H1 (cell line): ENCODE results near the gene GINS2. TPM values are rescaled to one million over a fixed set of nuclear protein-coding genes. Genes with fewer than 3 reads are reported as not detected.

Experiments used
- CTCF ChIA-PET: fragments of 300-600 bp; sonication (Branson Sonifier 250); formaldehyde crosslinking; loops from one replicate; lab custom pipeline; 2021; ENCODE audit not compliant: partially characterized antibody; lab: Charles Lee
- POLR2A ChIA-PET: fragments of 300-600 bp; sonication (Branson Sonifier 250); formaldehyde crosslinking; loops from one replicate; lab custom pipeline; 2021; ENCODE audit warnings: inconsistent platforms; ENCODE audit not compliant: partially characterized antibody; lab: Charles Lee
- DNase-seq, 2 experiments: peaks; one replicate each; pipeline versions ENCODE4 v3.0.0 to v3.0.0-alpha.2; 2010 to 2022; ENCODE audit warnings: low spot score in 2 of 2, low read depth in 1 of 2, mixed read lengths in 1 of 2
- FAIRE-seq: peaks from 2 replicates; lab custom pipeline; 2011; peaks lifted over from hg19 to GRCh38; lab: Jason Lieb, UNC
- H2AFZ ChIP-seq: 2 replicates; pipeline ENCODE4 v1.8.1; 2012; ENCODE audit warnings: low read length, inconsistent platforms
- H2AK5ac ChIP-seq: 2 replicates; pipeline ENCODE4 v1.6.1; 2013; ENCODE audit warnings: low read depth, low read length
- H2BK120ac ChIP-seq: replicated peaks from 2 replicates; pipeline ENCODE3; 2013; ENCODE audit warnings: low read depth, low read length, inconsistent platforms
- H2BK12ac ChIP-seq: 2 replicates; pipeline ENCODE4 v1.6.1; 2013; ENCODE audit warnings: low read depth, low read length
- H2BK15ac ChIP-seq: 2 replicates; pipeline ENCODE4 v1.6.1; 2013; ENCODE audit warnings: low read length
- H2BK20ac ChIP-seq: 2 replicates; pipeline ENCODE4 v1.6.1; 2013; ENCODE audit warnings: low read length
- H2BK5ac ChIP-seq: 2 replicates; pipeline ENCODE4 v1.6.1; 2013; ENCODE audit warnings: low read depth, low read length
- H3K14ac ChIP-seq: 2 replicates; pipeline ENCODE4 v1.6.1; 2013; ENCODE audit warnings: inconsistent platforms; ENCODE audit not compliant: insufficient read length
- H3K18ac ChIP-seq: 2 replicates; pipeline ENCODE4 v1.6.1; 2013; ENCODE audit warnings: low read length; ENCODE audit errors: extremely low read depth
- H3K23ac ChIP-seq: 2 replicates; pipeline ENCODE4 v1.6.1; 2013; ENCODE audit warnings: inconsistent platforms; ENCODE audit not compliant: insufficient read length
- H3K23me2 ChIP-seq: 2 replicates; pipeline ENCODE4 v1.6.1; 2013; ENCODE audit warnings: low read depth, low read length
- H3K27ac ChIP-seq: 2 replicates; pipeline ENCODE4 v1.6.1; 2011; ENCODE audit warnings: low read depth, low read length, inconsistent platforms
- H3K27me3 ChIP-seq, 4 experiments: replicated peaks in 1 of 4; 1 replicate in 1 of 4; 2 replicates in 3 of 4; pipeline versions ENCODE4 v1.6.1 to v1.8.1; 2011 to 2013; ENCODE audit warnings: low read length in 3 of 4, mild to moderate bottlenecking in 3 of 4, inconsistent platforms in 2 of 4, mixed read lengths in 2 of 4, moderate library complexity in 1 of 4; ENCODE audit not compliant: control insufficient read depth in 3 of 4, insufficient read depth in 3 of 4; ENCODE audit errors: extremely low read depth in 1 of 4
- H3K36me3 ChIP-seq, 4 experiments: 2 replicates each; pipeline versions ENCODE4 v1.6.1 to v1.8.1; 2011 to 2013; ENCODE audit warnings: mild to moderate bottlenecking in 4 of 4, low read length in 3 of 4, moderate library complexity in 2 of 4, control low read depth in 1 of 4, inconsistent platforms in 1 of 4; ENCODE audit not compliant: insufficient read depth in 4 of 4, control insufficient read depth in 2 of 4
- H3K4ac ChIP-seq: replicated peaks from 2 replicates; pipeline ENCODE3; 2013; ENCODE audit warnings: low read length, low read depth, mixed read lengths, inconsistent platforms; ENCODE audit not compliant: insufficient read length
- H3K4me1 ChIP-seq, 4 experiments: replicated peaks in 1 of 4; 1 replicate in 1 of 4; 2 replicates in 3 of 4; pipeline versions ENCODE4 v1.6.1 to v1.8.1; 2011 to 2013; ENCODE audit warnings: low read length in 3 of 4, inconsistent platforms in 2 of 4, mixed read lengths in 1 of 4; ENCODE audit not compliant: insufficient read depth in 4 of 4, control insufficient read depth in 3 of 4
- H3K4me2 ChIP-seq, 2 experiments: 2 replicates each; pipeline versions ENCODE4 v1.6.1 to v1.8.1; 2011 to 2013; ENCODE audit warnings: low read depth in 2 of 2, low read length in 2 of 2, control low read depth in 1 of 2, inconsistent platforms in 1 of 2, mild to moderate bottlenecking in 1 of 2; ENCODE audit not compliant: insufficient read depth in 1 of 2
- H3K4me3 ChIP-seq, 4 experiments: fragments of 200-600, 300-600 bp in 1 of 4; sonication (generic), shearing (Covaris generic), sonication (Bioruptor Twin) in 1 of 4; 2 replicates each; pipeline versions ENCODE4 v1.5.1 to v1.8.1; 2011 to 2016; ENCODE audit warnings: low read length in 4 of 4, low read depth in 3 of 4, control low read depth in 2 of 4, inconsistent platforms in 2 of 4, mild to moderate bottlenecking in 2 of 4, mixed read lengths in 1 of 4, moderate library complexity in 1 of 4; ENCODE audit not compliant: insufficient read depth in 2 of 4; ENCODE audit errors: extremely low read depth in 1 of 4
- H3K56ac ChIP-seq: replicated peaks from 2 replicates; pipeline ENCODE3; 2013; ENCODE audit warnings: low read depth, mild to moderate bottlenecking, mixed read lengths, low read length, inconsistent platforms; ENCODE audit not compliant: insufficient read length
- H3K79me1 ChIP-seq: 2 replicates; pipeline ENCODE4 v1.6.1; 2013; ENCODE audit warnings: low read depth, low read length, control low read depth
- H3K79me2 ChIP-seq, 2 experiments: 2 replicates each; pipeline versions ENCODE4 v1.6.1 to v1.8.1; 2012 to 2013; ENCODE audit warnings: low read length in 2 of 2, mild to moderate bottlenecking in 2 of 2, inconsistent platforms in 1 of 2; ENCODE audit not compliant: insufficient read depth in 2 of 2, control insufficient read depth in 1 of 2
- H3K9ac ChIP-seq, 4 experiments: replicated peaks in 1 of 4; 1 replicate in 1 of 4; 2 replicates in 3 of 4; pipeline versions ENCODE4 v1.6.1 to v1.8.1; 2011 to 2013; ENCODE audit warnings: low read depth in 3 of 4, low read length in 3 of 4, control low read depth in 2 of 4, mild to moderate bottlenecking in 2 of 4, moderate library complexity in 2 of 4, inconsistent platforms in 1 of 4; ENCODE audit errors: extremely low read depth in 1 of 4
- H3K9me3 ChIP-seq, 2 experiments: 2 replicates each; pipeline versions ENCODE4 v1.6.1 to v1.8.1; 2012 to 2013; ENCODE audit warnings: mild to moderate bottlenecking in 2 of 2, moderate library complexity in 2 of 2, control low read depth in 1 of 2, inconsistent platforms in 1 of 2, low read depth in 1 of 2, low read length in 1 of 2, mixed read lengths in 1 of 2; ENCODE audit not compliant: insufficient read depth in 2 of 2
- H4K20me1 ChIP-seq, 2 experiments: replicated peaks in 1 of 2; 2 replicates each; pipeline versions ENCODE3 to v1.8.1; 2011 to 2013; ENCODE audit warnings: inconsistent platforms in 2 of 2, low read length in 2 of 2, mild to moderate bottlenecking in 1 of 2; ENCODE audit not compliant: insufficient read depth in 2 of 2, control insufficient read depth in 1 of 2
- H4K5ac ChIP-seq: 2 replicates; pipeline ENCODE4 v1.6.1; 2013; ENCODE audit warnings: low read length, low read depth, mixed read lengths, inconsistent platforms; ENCODE audit not compliant: insufficient read length
- H4K8ac ChIP-seq: 2 replicates; pipeline ENCODE4 v1.8.0; 2013; ENCODE audit warnings: mild to moderate bottlenecking, moderate library complexity, low read length, inconsistent platforms; ENCODE audit not compliant: insufficient read depth; ENCODE audit errors: extremely low read depth
- H4K91ac ChIP-seq: replicated peaks from 2 replicates; pipeline ENCODE3; 2013; ENCODE audit warnings: low read length, mixed read lengths, inconsistent platforms; ENCODE audit not compliant: insufficient read length
- BACH1 ChIP-seq: IDR thresholded peaks from 2 replicates; pipeline ENCODE4 v1.6.1; 2012; ENCODE audit warnings: low read length, improper control_type of control experiment
- CTBP2 ChIP-seq: IDR thresholded peaks from 2 replicates; pipeline ENCODE4 v1.7.0; 2011; ENCODE audit warnings: borderline replicate concordance, mild to moderate bottlenecking, moderate library complexity, mixed read lengths, low read length; ENCODE audit not compliant: insufficient read depth, insufficient read length
- GABPA ChIP-seq: IDR thresholded peaks from 2 replicates; pipeline ENCODE4 v1.6.1; 2011; ENCODE audit warnings: mild to moderate bottlenecking, low read length, moderate library complexity, borderline replicate concordance; ENCODE audit not compliant: insufficient read depth
- HDAC6 ChIP-seq: IDR thresholded peaks from one replicate; pipeline ENCODE4 v1.7.1; 2012; ENCODE audit warnings: low read depth, mild to moderate bottlenecking, inconsistent platforms, low read length, moderate library complexity
- RNF2 ChIP-seq: fragments of 200-900, 300-1000 bp; sonication (generic); IDR thresholded peaks from 2 replicates; pipeline ENCODE4 v1.7.1; 2016; ENCODE audit warnings: borderline replicate concordance, low read depth, mild to moderate bottlenecking, antibody characterized with exemption, low read length; ENCODE audit not compliant: poor library complexity, severe bottlenecking; ENCODE audit errors: missing control alignments
- RXRA ChIP-seq: IDR thresholded peaks from 2 replicates; pipeline ENCODE4 v1.6.1; 2011; ENCODE audit warnings: low read depth, mild to moderate bottlenecking, low read length, moderate library complexity; ENCODE audit not compliant: insufficient read depth
- SP1 ChIP-seq: IDR thresholded peaks from 2 replicates; pipeline ENCODE4 v1.6.1; 2011; ENCODE audit warnings: low read depth, low read length
- WGBS, 2 experiments: shearing (Covaris generic) in 1 of 2; methylation state at CpG; one replicate each; pipeline versions ENCODE4 v1.1.6 to v1.1.7; 2013 to 2015; ENCODE audit warnings: low lambda C conversion rate in 2 of 2, mixed read lengths in 2 of 2, inconsistent platforms in 1 of 2, low coverage in 1 of 2, missing lambda C conversion rate in 1 of 2; ENCODE audit not compliant: insufficient replicate concordance in 2 of 2, insufficient coverage in 1 of 2, insufficient read length in 1 of 2; ENCODE audit errors: extremely low coverage in 1 of 2, missing lambda C conversion rate in 1 of 2; 5-methylcytosine and 5-hydroxymethylcytosine counted together
- polyA plus RNA-seq, 7 experiments: library from polyadenylated mRNA; depleted of rRNA in 3 of 7; stranded (reverse) in 5 of 7; unstranded in 2 of 7; fragments of >200 nt in 5 of 7; fragments of 200-250 nt in 2 of 7; gene quantifications; 1 replicate in 5 of 7; 2 replicates in 1 of 7; 4 replicates in 1 of 7; pipeline versions ENCODE4 v1.2.1 to v1.2.3, GENCODE V29; 2011 to 2013; ENCODE audit warnings: missing spikeins in 2 of 7, mixed read lengths in 2 of 7
- total RNA-seq: library from RNA; stranded (reverse); fragmentation: NEBNext Ultra II Directional; extraction: Animal tissue kit (Norgen Biotek cat#: 25700); gene quantifications from 2 replicates; pipeline ENCODE4 v1.2.1, GENCODE V29; 2021

Gene GINS2
- total and polyA plus RNA-seq, 2 of the 8 experiments (the other 6 are each of a cell fraction or from before 2014, with no cell fraction given) = 29.4 to 59.1 TPM

GRCh38 chr16:85670840-85671239 is 17.9 kb downstream of the GINS2 start:
- Histone ChIP-seq H3K79me2 (no peaks in the 10 kb centered on the region), H2BK5ac (no peak overlapping the region), H4K20me1 (peaks cover 4 to 19% of the 10 kb centered on the region in 2 experiments), H3K9ac (no peak overlapping the region), H3K14ac (no peak overlapping the region), H4K8ac (0 out of 2 replicates have a peak overlapping the region, but pooled peaks have one; percentile 9), H2BK120ac (no peak overlapping the region), H3K4me2 (no peak overlapping the region), H4K5ac (no peak overlapping the region), H2AK5ac (no peak overlapping the region), H3K9me3 (no peaks in the 10 kb centered on the region), H3K23me2 (no peaks in the 10 kb centered on the region), H4K91ac (no peak overlapping the region), H3K27ac (no peak overlapping the region), H2BK12ac (no peak overlapping the region), H3K18ac (no peak overlapping the region), H3K56ac (no peak overlapping the region), H3K4ac (no peak overlapping the region), H3K4me3 (no peak overlapping the region), H2BK15ac (no peak overlapping the region), H3K36me3 (peaks cover 51 to 93% (median 78%) of the 10 kb centered on the region in 4 experiments), H2BK20ac (no peak overlapping the region), H3K79me1 (peaks cover 3% of the 10 kb centered on the region), H3K23ac (no peak overlapping the region), H3K27me3 (no peaks in the 10 kb centered on the region), H2AFZ (no peak overlapping the region), H3K4me1 (no peaks in the 10 kb centered on the region)
- 92% methylated on average over 14 of the region's 14 CpGs; no CpG with 5 or more reads in 1 of the 2 experiments for WGBS, 2 experiments
- DNase-seq (no peak), FAIRE-seq (no peak)
- ChIA-PET POLR2A (interaction anchor here (1.4 to 10.5 kb wide), 2 partner anchors 15 kb away, joined by 3 to 77 read pairs; partner anchors contain the start of gene GINS2), CTCF (interaction anchor here (1.5 to 37.0 kb wide), 3 partner anchors 10 to 47 kb away, joined by 3 to 620 read pairs (median 248); no protein-coding TSS in a partner anchor)
- TF ChIP-seq GABPA (no peak), RNF2 (no peak), SP1 (no peak), HDAC6 (no peak), CTBP2 (no peak), RXRA (no peak), BACH1 (no peak)
